HEK293 (cell line): Measurements from ENCODE around the gene TTC9B.

Experiments used
- CTCF ChIA-PET: fragments of 350-600 bp; formaldehyde crosslinking; extraction: SDS; loops from one replicate; lab custom pipeline; 2021; ENCODE audit warnings: antibody characterized with exemption; lab: Yijun Ruan, JAX
- POLR2A ChIA-PET: fragments of 300-600 bp; formaldehyde crosslinking; extraction: SDS; loops from one replicate; lab custom pipeline; 2020; ENCODE audit warnings: antibody characterized with exemption, inconsistent platforms; lab: Yijun Ruan, JAX
- H3K27ac ChIP-seq: fragments of 200-500 bp; sonication (Bioruptor generic); 2 replicates; pipeline ENCODE4 v1.5.1; 2014; ENCODE audit warnings: low read depth, low read length, control low read depth, inconsistent platforms; ENCODE audit errors: extremely low read depth
- H3K36me3 ChIP-seq, 2 experiments: fragments of 200-500 bp in 1 of 2; sonication (Bioruptor generic) in 1 of 2; 1 replicate in 1 of 2; 2 replicates in 1 of 2; pipeline ENCODE4 v1.5.1; 2014 to 2017; ENCODE audit warnings: inconsistent platforms in 2 of 2, low read length in 2 of 2; ENCODE audit not compliant: control insufficient read depth in 2 of 2, insufficient read depth in 1 of 2
- H3K4me1 ChIP-seq: fragments of 200-500 bp; sonication (Bioruptor generic); 2 replicates; pipeline ENCODE4 v1.5.1; 2014; ENCODE audit warnings: mild to moderate bottlenecking, low read length, inconsistent platforms; ENCODE audit not compliant: control insufficient read depth, insufficient read depth
- H3K4me3 ChIP-seq: 2 replicates; pipeline ENCODE4 v1.5.1; 2011; ENCODE audit warnings: low read depth, mild to moderate bottlenecking, control low read depth, low read length, moderate library complexity
- H3K9me3 ChIP-seq: fragments of 200-500 bp; sonication (Bioruptor generic); 2 replicates; pipeline ENCODE4 v1.5.1; 2014; ENCODE audit warnings: low read depth, low read length, inconsistent platforms; ENCODE audit not compliant: control insufficient read depth, insufficient read depth
- GLIS1 ChIP-seq: fragments of 450-650 bp; formaldehyde crosslinking; IDR thresholded peaks from 2 replicates; pipeline ENCODE4 v1.5.1; 2016; ENCODE audit warnings: missing biosample characterization, missing genetic modification characterization
- KLF1 ChIP-seq: fragments of 450-650 bp; formaldehyde crosslinking; IDR thresholded peaks from 2 replicates; pipeline ENCODE4 v1.5.1; 2016; ENCODE audit warnings: missing biosample characterization, missing genetic modification characterization
- KLF9 ChIP-seq: fragments of 450-650 bp; formaldehyde crosslinking; IDR thresholded peaks from 2 replicates; pipeline ENCODE4 v1.5.1; 2016; ENCODE audit warnings: missing biosample characterization, missing genetic modification characterization, low read depth
- MYNN ChIP-seq: fragments of 450-650 bp; formaldehyde crosslinking; IDR thresholded peaks from 2 replicates; pipeline ENCODE4 v1.5.1; 2016; ENCODE audit warnings: missing biosample characterization, missing genetic modification characterization, borderline replicate concordance
- SCRT1 ChIP-seq: fragments of 450-650 bp; formaldehyde crosslinking; IDR thresholded peaks from 2 replicates; pipeline ENCODE4 v1.5.1; 2016; ENCODE audit warnings: missing biosample characterization, missing genetic modification characterization, borderline replicate concordance
- SP2 ChIP-seq: fragments of 450-650 bp; formaldehyde crosslinking; IDR thresholded peaks from 2 replicates; pipeline ENCODE4 v1.5.1; 2016; ENCODE audit warnings: missing biosample characterization, missing genetic modification characterization
- SP3 ChIP-seq: fragments of 450-650 bp; formaldehyde crosslinking; IDR thresholded peaks from 2 replicates; pipeline ENCODE4 v1.5.1; 2016; ENCODE audit warnings: missing biosample characterization, missing genetic modification characterization
- WT1 ChIP-seq: fragments of 450-650 bp; formaldehyde crosslinking; IDR thresholded peaks from 2 replicates; pipeline ENCODE4 v1.5.1; 2016; ENCODE audit warnings: missing biosample characterization, missing genetic modification characterization
- ZBTB7A ChIP-seq: fragments of 450-650 bp; formaldehyde crosslinking; IDR thresholded peaks from 2 replicates; pipeline ENCODE4 v1.5.1; 2016; ENCODE audit warnings: low read depth, missing biosample characterization, missing genetic modification characterization
- ZNF341 ChIP-seq: fragments of 450-650 bp; formaldehyde crosslinking; IDR thresholded peaks from 2 replicates; pipeline ENCODE4; 2016; ENCODE audit warnings: low read depth, missing biosample characterization, missing genetic modification characterization
- ZNF366 ChIP-seq: fragments of 450-650 bp; formaldehyde crosslinking; conservative IDR thresholded peaks from 2 replicates; pipeline ENCODE4 v1.5.1; 2016; ENCODE audit warnings: missing biosample characterization, missing genetic modification characterization
- ZNF544 ChIP-seq: fragments of 450-650 bp; formaldehyde crosslinking; IDR thresholded peaks from 2 replicates; pipeline ENCODE4 v1.5.0; 2017; ENCODE audit warnings: missing biosample characterization, missing genetic modification characterization
- ZNF792 ChIP-seq: fragments of 450-650 bp; formaldehyde crosslinking; IDR thresholded peaks from 2 replicates; pipeline ENCODE4 v1.5.1; 2016; ENCODE audit warnings: missing biosample characterization, missing genetic modification characterization
- ZSCAN16 ChIP-seq: fragments of 450-650 bp; formaldehyde crosslinking; IDR thresholded peaks from 2 replicates; pipeline ENCODE4 v1.5.1; 2016; ENCODE audit warnings: missing biosample characterization, missing genetic modification characterization
- TF ChIP-seq, protein P1 (sequence below): fragments of 450-650 bp; formaldehyde crosslinking; IDR thresholded peaks from 2 replicates; pipeline ENCODE4 v1.5.1; 2016; ENCODE audit warnings: missing biosample characterization, missing genetic modification characterization
- TF ChIP-seq, protein P2 (sequence below): fragments of 450-650 bp; formaldehyde crosslinking; IDR thresholded peaks from 2 replicates; pipeline ENCODE4 v1.5.1; 2016; ENCODE audit warnings: missing biosample characterization, missing genetic modification characterization
- TF ChIP-seq, protein P3 (sequence below): fragments of 450-650 bp; formaldehyde crosslinking; IDR thresholded peaks from 2 replicates; pipeline ENCODE4 v1.5.1; 2016; ENCODE audit warnings: missing biosample characterization, missing genetic modification characterization
- TF ChIP-seq, protein P4 (sequence below): fragments of 450-650 bp; formaldehyde crosslinking; IDR thresholded peaks from 2 replicates; pipeline ENCODE4 v1.5.1; 2016; ENCODE audit warnings: missing biosample characterization, missing genetic modification characterization
- TF ChIP-seq, protein P5 (sequence below): fragments of 450-650 bp; formaldehyde crosslinking; IDR thresholded peaks from 2 replicates; pipeline ENCODE4 v1.5.0; 2017; ENCODE audit warnings: missing biosample characterization, missing genetic modification characterization, borderline replicate concordance
- TF ChIP-seq, protein P6 (sequence below): fragments of 450-650 bp; formaldehyde crosslinking; IDR thresholded peaks from 2 replicates; pipeline ENCODE4 v1.5.1; 2016; ENCODE audit warnings: missing biosample characterization, missing genetic modification characterization, borderline replicate concordance
- TF ChIP-seq, protein P7 (sequence below): fragments of 450-650 bp; formaldehyde crosslinking; IDR thresholded peaks from 2 replicates; pipeline ENCODE4 v1.5.1; 2016; ENCODE audit warnings: missing biosample characterization, missing genetic modification characterization

Gene TTC9B

DNA sequence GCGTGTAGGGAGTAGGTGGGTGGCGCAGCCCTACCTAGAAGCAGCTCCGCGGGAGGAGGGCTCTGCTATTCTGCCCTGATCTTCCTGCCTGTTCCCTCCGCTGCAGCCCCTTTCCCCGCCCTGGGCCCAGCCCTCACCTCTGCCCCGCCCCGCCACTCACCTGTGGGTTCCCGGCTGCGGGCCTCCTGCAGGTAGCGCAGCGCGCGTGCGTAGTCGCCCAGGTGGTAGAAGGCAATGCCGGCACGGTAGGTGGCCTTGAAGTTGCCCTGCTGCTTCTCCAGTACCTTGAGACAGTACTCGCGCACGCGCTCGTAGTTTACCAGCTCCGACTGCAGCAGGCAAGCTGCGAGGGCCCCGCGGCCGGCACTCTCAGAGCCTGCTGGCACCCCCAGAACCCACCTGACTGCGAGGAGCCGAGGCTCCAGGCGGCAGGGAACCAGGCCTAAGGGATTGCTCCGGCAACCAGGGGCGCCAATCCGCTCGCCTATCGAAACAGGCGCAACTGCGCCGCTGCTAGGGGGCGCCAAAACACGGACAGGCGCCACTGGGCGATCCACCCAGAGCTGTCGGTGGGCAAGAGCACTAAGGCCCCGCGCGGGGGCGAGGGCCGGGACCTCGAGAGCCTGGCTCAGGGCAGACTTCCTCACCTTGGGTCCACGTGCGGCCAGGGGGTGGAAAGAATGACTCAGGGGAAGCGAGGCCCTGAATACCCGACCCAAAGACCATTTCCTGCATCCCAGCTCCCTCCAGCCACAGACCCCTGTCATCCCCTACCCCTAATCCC, 965 bp downstream of the TTC9B start (continued):
- TF ChIP-seq, protein P1, sequence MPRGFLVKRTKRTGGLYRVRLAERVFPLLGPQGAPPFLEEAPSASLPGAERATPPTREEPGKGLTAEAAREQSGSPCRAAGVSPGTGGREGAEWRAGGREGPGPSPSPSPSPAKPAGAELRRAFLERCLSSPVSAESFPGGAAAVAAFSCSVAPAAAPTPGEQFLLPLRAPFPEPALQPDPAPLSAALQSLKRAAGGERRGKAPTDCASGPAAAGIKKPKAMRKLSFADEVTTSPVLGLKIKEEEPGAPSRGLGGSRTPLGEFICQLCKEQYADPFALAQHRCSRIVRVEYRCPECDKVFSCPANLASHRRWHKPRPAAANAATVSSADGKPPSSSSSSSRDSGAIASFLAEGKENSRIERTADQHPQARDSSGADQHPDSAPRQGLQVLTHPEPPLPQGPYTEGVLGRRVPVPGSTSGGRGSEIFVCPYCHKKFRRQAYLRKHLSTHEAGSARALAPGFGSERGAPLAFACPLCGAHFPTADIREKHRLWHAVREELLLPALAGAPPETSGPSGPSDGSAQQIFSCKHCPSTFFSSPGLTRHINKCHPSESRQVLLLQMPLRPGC (tag by site-specific recombination) = no peak
- TF ChIP-seq ZSCAN16 (tag by site-specific recombination) = no peak
- TF ChIP-seq MYNN (tag by site-specific recombination) = no peak
- no peak for TF ChIP-seq ZNF792
- TF ChIP-seq, protein P2, sequence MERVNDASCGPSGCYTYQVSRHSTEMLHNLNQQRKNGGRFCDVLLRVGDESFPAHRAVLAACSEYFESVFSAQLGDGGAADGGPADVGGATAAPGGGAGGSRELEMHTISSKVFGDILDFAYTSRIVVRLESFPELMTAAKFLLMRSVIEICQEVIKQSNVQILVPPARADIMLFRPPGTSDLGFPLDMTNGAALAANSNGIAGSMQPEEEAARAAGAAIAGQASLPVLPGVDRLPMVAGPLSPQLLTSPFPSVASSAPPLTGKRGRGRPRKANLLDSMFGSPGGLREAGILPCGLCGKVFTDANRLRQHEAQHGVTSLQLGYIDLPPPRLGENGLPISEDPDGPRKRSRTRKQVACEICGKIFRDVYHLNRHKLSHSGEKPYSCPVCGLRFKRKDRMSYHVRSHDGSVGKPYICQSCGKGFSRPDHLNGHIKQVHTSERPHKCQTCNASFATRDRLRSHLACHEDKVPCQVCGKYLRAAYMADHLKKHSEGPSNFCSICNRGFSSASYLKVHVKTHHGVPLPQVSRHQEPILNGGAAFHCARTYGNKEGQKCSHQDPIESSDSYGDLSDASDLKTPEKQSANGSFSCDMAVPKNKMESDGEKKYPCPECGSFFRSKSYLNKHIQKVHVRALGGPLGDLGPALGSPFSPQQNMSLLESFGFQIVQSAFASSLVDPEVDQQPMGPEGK (tag by site-specific recombination) = peak; percentile 69
- TF ChIP-seq GLIS1 (tag by site-specific recombination) = peak; percentile 34
- peak; percentile 69; the same call in 1 of the 2 replicates for TF ChIP-seq SP2
- TF ChIP-seq, protein P3, sequence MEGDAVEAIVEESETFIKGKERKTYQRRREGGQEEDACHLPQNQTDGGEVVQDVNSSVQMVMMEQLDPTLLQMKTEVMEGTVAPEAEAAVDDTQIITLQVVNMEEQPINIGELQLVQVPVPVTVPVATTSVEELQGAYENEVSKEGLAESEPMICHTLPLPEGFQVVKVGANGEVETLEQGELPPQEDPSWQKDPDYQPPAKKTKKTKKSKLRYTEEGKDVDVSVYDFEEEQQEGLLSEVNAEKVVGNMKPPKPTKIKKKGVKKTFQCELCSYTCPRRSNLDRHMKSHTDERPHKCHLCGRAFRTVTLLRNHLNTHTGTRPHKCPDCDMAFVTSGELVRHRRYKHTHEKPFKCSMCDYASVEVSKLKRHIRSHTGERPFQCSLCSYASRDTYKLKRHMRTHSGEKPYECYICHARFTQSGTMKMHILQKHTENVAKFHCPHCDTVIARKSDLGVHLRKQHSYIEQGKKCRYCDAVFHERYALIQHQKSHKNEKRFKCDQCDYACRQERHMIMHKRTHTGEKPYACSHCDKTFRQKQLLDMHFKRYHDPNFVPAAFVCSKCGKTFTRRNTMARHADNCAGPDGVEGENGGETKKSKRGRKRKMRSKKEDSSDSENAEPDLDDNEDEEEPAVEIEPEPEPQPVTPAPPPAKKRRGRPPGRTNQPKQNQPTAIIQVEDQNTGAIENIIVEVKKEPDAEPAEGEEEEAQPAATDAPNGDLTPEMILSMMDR (tag by site-specific recombination) = peak; percentile 92
- peak; percentile 61 for TF ChIP-seq SP3
- no peak; the same call in 1 of the 2 replicates for TF ChIP-seq ZNF341 (tag by site-specific recombination)
- peak; percentile 0; the same call in 1 of the 2 replicates for TF ChIP-seq ZBTB7A

DNA sequence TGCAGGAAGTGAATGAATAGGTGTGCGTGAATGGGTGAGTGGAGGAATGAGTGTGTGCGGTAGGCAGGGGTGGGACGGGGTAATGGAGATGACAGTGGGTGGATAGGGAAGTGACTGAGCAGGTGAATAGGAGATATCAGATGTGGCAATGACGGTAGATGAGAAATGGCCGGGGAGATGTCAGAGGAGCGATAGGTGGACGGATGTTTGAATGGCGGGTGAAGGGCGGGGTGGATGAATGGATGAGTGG, 1.5 kb downstream of the TTC9B start:
- ChIA-PET POLR2A (no interaction called here), CTCF (interaction anchor here (0.5 to 5.1 kb wide), 7 partner anchors 11 to 1854 kb away, joined by 3 to 52 read pairs (median 5); no protein-coding TSS in a partner anchor)
- H3K9me3 ChIP-seq = no peaks in the 10 kb centered on the region
- H3K36me3 ChIP-seq = peaks cover 3 to 17% of the 10 kb centered on the region in 2 experiments; a peak in 2 of 3 replicates
- no peak overlapping the region for H3K4me3 ChIP-seq
- H3K27ac ChIP-seq = no peak overlapping the region
- peaks cover 18% of the 10 kb centered on the region for H3K4me1 ChIP-seq
- TF ChIP-seq ZNF366 (peak; percentile 80), KLF1 (tag by site-specific recombination) (peak; percentile 93), ZNF544 (tag by site-specific recombination) (no peak), WT1 (tag by site-specific recombination) (peak; percentile 62; the same call in 1 of the 2 replicates), SCRT1 (tag by site-specific recombination) (0 out of 2 replicates have a peak, but pooled peaks have one; percentile 4), KLF9 (tag by site-specific recombination) (peak; percentile 67)
- TF ChIP-seq, protein P4, sequence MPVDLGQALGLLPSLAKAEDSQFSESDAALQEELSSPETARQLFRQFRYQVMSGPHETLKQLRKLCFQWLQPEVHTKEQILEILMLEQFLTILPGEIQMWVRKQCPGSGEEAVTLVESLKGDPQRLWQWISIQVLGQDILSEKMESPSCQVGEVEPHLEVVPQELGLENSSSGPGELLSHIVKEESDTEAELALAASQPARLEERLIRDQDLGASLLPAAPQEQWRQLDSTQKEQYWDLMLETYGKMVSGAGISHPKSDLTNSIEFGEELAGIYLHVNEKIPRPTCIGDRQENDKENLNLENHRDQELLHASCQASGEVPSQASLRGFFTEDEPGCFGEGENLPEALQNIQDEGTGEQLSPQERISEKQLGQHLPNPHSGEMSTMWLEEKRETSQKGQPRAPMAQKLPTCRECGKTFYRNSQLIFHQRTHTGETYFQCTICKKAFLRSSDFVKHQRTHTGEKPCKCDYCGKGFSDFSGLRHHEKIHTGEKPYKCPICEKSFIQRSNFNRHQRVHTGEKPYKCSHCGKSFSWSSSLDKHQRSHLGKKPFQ (tag by site-specific recombination) = no peak
- TF ChIP-seq, protein P5, sequence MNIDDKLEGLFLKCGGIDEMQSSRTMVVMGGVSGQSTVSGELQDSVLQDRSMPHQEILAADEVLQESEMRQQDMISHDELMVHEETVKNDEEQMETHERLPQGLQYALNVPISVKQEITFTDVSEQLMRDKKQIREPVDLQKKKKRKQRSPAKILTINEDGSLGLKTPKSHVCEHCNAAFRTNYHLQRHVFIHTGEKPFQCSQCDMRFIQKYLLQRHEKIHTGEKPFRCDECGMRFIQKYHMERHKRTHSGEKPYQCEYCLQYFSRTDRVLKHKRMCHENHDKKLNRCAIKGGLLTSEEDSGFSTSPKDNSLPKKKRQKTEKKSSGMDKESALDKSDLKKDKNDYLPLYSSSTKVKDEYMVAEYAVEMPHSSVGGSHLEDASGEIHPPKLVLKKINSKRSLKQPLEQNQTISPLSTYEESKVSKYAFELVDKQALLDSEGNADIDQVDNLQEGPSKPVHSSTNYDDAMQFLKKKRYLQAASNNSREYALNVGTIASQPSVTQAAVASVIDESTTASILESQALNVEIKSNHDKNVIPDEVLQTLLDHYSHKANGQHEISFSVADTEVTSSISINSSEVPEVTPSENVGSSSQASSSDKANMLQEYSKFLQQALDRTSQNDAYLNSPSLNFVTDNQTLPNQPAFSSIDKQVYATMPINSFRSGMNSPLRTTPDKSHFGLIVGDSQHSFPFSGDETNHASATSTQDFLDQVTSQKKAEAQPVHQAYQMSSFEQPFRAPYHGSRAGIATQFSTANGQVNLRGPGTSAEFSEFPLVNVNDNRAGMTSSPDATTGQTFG (tag by site-specific recombination) = 0 out of 2 replicates have a peak, but pooled peaks have one; percentile 38
- TF ChIP-seq, protein P6, sequence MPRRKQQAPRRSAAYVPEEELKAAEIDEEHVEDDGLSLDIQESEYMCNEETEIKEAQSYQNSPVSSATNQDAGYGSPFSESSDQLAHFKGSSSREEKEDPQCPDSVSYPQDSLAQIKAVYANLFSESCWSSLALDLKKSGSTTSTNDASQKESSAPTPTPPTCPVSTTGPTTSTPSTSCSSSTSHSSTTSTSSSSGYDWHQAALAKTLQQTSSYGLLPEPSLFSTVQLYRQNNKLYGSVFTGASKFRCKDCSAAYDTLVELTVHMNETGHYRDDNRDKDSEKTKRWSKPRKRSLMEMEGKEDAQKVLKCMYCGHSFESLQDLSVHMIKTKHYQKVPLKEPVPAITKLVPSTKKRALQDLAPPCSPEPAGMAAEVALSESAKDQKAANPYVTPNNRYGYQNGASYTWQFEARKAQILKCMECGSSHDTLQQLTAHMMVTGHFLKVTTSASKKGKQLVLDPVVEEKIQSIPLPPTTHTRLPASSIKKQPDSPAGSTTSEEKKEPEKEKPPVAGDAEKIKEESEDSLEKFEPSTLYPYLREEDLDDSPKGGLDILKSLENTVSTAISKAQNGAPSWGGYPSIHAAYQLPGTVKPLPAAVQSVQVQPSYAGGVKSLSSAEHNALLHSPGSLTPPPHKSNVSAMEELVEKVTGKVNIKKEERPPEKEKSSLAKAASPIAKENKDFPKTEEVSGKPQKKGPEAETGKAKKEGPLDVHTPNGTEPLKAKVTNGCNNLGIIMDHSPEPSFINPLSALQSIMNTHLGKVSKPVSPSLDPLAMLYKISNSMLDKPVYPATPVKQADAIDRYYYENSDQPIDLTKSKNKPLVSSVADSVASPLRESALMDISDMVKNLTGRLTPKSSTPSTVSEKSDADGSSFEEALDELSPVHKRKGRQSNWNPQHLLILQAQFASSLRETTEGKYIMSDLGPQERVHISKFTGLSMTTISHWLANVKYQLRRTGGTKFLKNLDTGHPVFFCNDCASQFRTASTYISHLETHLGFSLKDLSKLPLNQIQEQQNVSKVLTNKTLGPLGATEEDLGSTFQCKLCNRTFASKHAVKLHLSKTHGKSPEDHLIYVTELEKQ = peak; percentile 64
- TF ChIP-seq, protein P7, sequence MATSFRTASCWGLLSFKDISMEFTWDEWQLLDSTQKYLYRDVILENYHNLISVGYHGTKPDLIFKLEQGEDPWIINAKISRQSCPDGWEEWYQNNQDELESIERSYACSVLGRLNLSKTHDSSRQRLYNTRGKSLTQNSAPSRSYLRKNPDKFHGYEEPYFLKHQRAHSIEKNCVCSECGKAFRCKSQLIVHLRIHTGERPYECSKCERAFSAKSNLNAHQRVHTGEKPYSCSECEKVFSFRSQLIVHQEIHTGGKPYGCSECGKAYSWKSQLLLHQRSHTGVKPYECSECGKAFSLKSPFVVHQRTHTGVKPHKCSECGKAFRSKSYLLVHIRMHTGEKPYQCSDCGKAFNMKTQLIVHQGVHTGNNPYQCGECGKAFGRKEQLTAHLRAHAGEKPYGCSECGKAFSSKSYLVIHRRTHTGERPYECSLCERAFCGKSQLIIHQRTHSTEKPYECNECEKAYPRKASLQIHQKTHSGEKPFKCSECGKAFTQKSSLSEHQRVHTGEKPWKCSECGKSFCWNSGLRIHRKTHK = peak; percentile 7; the same call in 1 of the 2 replicates
